Measurements from ENCODE around the gene HDAC9. TPM values are rescaled to one million over a fixed set of nuclear protein-coding genes. Genes with fewer than 3 reads are reported as not detected.

HDAC9 gene
- total RNA-seq, 1 experiment from 2014 or later, result 7.7 TPM

GRCh38 chr7:18579698-18580097 is 84.1 kb downstream of the HDAC9 start:
- Histone ChIP-seq H3K9me3 (ENCODE audit: control insufficient read depth, low read depth, low read length) (no peaks in the 10 kb centered on the region), H3K9ac (ENCODE audit: extremely low read depth, insufficient read length, low read length) (no peak overlapping the region), H2BK20ac (ENCODE audit: low read depth, low read length, poor library complexity, severe bottlenecking) (no peak overlapping the region), H3K79me1 (ENCODE audit: insufficient read depth, low read depth, low read length, poor library complexity, severe bottlenecking) (no peaks in the 10 kb centered on the region), H4K20me1 (ENCODE audit: control insufficient read depth, insufficient read depth, insufficient read length) (no peaks in the 10 kb centered on the region), H2AFZ (ENCODE audit: low read length) (no peak overlapping the region), H3K27ac (ENCODE audit: insufficient read length, low read depth, low read length) (no peak overlapping the region), H3K4ac (ENCODE audit: low read depth, low read length) (no peak overlapping the region), H2BK5ac (ENCODE audit: insufficient read length, low read length) (no peak overlapping the region), H2BK120ac (ENCODE audit: low read depth, low read length, poor library complexity, severe bottlenecking) (no peak overlapping the region), H3K23ac (ENCODE audit: insufficient read length, low read depth, low read length) (no peak overlapping the region), H3T11ph (ENCODE audit: low read length) (no peak overlapping the region), H3K56ac (ENCODE audit: insufficient read length, low read depth, low read length) (no peak overlapping the region), H3K18ac (ENCODE audit: insufficient read length, low read depth, low read length) (no peak overlapping the region), H3K4me2 (ENCODE audit: insufficient read depth, insufficient read length, low read length) (no peak overlapping the region), H3K23me2 (ENCODE audit: insufficient read length, low read depth, low read length, poor library complexity, severe bottlenecking) (no peaks in the 10 kb centered on the region), H3K14ac (ENCODE audit: insufficient read depth, low read length) (no peak overlapping the region), H2AK5ac (ENCODE audit: insufficient read length, low read length) (no peak overlapping the region), H3K27me3 (ENCODE audit: insufficient read depth, low read length) (no peaks in the 10 kb centered on the region), H3K79me2 (ENCODE audit: insufficient read depth, low read length) (no peaks in the 10 kb centered on the region), H3K4me1 (ENCODE audit: insufficient read depth, low read length) (no peaks in the 10 kb centered on the region), H2BK15ac (ENCODE audit: low read depth, low read length) (no peak overlapping the region), H4K5ac (ENCODE audit: insufficient read length, low read depth, low read length) (no peak overlapping the region), H4K91ac (ENCODE audit: insufficient read length, low read depth, low read length) (no peak overlapping the region), H4K8ac (replicated peaks; ENCODE audit: insufficient read length, low read depth, low read length) (no peak overlapping the region), H2BK12ac (ENCODE audit: insufficient read length, low read depth, low read length) (no peak overlapping the region)
- Mint-ChIP-seq H3K27me3 (ENCODE audit: low read depth) (no peaks in the 10 kb centered on the region), H3K36me3 (ENCODE audit: insufficient read depth in 1 of 3, low read depth in 3 of 3) (no peaks in the 10 kb centered on the region), H3K9me3 (no peaks in the 10 kb centered on the region), H3K4me3 (no peak overlapping the region), H3K27ac (no peak overlapping the region), H3K4me1 (peaks cover 4 to 5% of the 10 kb centered on the region in 2 experiments; a peak in 3 of 4 replicates)
- DNase-seq, result no peak
- TF ChIP-seq, protein P1, sequence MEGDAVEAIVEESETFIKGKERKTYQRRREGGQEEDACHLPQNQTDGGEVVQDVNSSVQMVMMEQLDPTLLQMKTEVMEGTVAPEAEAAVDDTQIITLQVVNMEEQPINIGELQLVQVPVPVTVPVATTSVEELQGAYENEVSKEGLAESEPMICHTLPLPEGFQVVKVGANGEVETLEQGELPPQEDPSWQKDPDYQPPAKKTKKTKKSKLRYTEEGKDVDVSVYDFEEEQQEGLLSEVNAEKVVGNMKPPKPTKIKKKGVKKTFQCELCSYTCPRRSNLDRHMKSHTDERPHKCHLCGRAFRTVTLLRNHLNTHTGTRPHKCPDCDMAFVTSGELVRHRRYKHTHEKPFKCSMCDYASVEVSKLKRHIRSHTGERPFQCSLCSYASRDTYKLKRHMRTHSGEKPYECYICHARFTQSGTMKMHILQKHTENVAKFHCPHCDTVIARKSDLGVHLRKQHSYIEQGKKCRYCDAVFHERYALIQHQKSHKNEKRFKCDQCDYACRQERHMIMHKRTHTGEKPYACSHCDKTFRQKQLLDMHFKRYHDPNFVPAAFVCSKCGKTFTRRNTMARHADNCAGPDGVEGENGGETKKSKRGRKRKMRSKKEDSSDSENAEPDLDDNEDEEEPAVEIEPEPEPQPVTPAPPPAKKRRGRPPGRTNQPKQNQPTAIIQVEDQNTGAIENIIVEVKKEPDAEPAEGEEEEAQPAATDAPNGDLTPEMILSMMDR (conservative IDR thresholded peaks at IDR 0.05), result no peak
- WGBS (ENCODE audit: extremely low coverage, insufficient read length, low lambda C conversion rate), result no CpG with 5 or more reads among the region's 4 CpGs

Measured in H9 (cell line).